ENCODE data around the gene KLHL34.

Gene KLHL34

GRCh38 chrX:21620234-21620633, 37.9 kb downstream of the KLHL34 start:
- no peak overlapping the region for H3K27ac ChIP-seq
- TF ChIP-seq, protein P1, sequence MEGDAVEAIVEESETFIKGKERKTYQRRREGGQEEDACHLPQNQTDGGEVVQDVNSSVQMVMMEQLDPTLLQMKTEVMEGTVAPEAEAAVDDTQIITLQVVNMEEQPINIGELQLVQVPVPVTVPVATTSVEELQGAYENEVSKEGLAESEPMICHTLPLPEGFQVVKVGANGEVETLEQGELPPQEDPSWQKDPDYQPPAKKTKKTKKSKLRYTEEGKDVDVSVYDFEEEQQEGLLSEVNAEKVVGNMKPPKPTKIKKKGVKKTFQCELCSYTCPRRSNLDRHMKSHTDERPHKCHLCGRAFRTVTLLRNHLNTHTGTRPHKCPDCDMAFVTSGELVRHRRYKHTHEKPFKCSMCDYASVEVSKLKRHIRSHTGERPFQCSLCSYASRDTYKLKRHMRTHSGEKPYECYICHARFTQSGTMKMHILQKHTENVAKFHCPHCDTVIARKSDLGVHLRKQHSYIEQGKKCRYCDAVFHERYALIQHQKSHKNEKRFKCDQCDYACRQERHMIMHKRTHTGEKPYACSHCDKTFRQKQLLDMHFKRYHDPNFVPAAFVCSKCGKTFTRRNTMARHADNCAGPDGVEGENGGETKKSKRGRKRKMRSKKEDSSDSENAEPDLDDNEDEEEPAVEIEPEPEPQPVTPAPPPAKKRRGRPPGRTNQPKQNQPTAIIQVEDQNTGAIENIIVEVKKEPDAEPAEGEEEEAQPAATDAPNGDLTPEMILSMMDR (conservative IDR thresholded peaks at IDR 0.05): no peak
- no peak for TF ChIP-seq ZFX (IDR thresholded peaks at IDR 0.05)

DNA sequence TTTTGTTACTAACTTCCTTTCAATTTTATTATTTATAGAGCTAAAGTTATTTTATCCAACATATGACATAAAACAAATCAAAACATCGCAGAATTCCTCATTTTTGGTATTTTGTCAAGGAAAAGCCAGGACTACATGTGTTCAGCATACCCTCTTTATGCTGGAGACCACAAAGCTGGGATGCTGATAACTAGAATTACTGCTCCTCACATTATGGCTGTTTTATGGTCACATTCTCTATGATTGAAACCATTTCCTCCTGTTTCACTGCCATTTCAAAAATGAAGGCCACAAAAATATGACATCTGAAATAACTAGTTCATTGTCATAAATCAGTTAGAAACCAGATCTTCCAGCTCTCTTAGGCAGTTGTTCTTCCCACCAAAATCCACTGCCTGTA, 41.7 kb downstream of the KLHL34 start:
- no peak for TF ChIP-seq ZFX (IDR thresholded peaks at IDR 0.05)
- TF ChIP-seq, protein P1 (conservative IDR thresholded peaks at IDR 0.05): no peak
- H3K27ac ChIP-seq: no peak overlapping the region

DNA sequence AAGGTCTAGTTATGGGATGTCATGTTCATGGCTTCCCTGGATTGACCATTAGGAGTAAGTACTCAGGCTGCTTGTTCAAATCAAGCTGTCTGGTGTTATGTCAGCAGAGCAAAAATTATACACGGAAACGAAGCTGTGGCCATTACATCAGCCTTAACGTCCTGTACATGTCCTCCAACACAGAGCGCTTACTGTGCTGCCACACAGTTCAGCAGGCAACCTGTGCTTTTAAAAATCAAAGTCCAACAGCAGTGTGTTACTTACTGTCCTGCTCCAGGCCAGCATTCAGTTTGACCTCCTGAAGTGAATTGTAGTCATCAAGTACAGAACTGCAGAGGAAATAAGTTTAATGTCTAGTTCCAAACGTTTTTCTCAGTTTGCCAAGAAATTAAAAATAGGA, 46.0 kb downstream of the KLHL34 start:
- TF ChIP-seq ZFX (IDR thresholded peaks at IDR 0.05): no peak
- TF ChIP-seq, protein P1 (conservative IDR thresholded peaks at IDR 0.05): no peak
- H3K27ac ChIP-seq: no peak overlapping the region

GRCh38 chrX:21610168-21610567, 48.0 kb downstream of the KLHL34 start:
- no peak for TF ChIP-seq ZFX (IDR thresholded peaks at IDR 0.05)
- TF ChIP-seq, protein P1 (conservative IDR thresholded peaks at IDR 0.05): no peak
- no peak overlapping the region for H3K27ac ChIP-seq

DNA sequence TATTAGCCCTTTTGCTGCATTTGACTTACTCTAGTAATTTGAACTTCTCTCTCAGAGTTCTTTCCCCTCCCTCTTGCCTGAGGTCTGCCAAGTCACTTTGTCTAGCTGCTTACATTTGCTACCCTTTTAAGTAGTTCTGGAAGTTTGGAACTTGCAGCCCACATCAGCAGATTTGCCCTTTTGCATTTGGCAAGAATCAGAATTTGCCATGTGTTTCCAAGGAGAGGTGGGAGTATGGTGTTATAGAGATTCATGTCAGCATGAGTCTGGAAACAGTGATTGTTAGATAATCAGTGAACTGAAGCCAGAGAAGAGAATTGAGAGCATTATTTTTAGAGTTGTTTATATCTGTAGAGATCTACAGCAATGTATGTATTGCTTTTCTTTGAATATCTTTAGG, 52.1 kb downstream of the KLHL34 start:
- TF ChIP-seq ZFX (IDR thresholded peaks at IDR 0.05): no peak
- TF ChIP-seq, protein P1 (conservative IDR thresholded peaks at IDR 0.05): no peak
- H3K27ac ChIP-seq: no peak overlapping the region
